GM18511 (cell line): ENCODE data around the gene OR4F29.
"Not testable (repeated sequence)": the region's sequence is repeated elsewhere in the genome, so short reads cannot be mapped to it uniquely, and the experiment has no call there.

Experiments used
- ATAC-seq: cut with Tn5 transposase; IDR thresholded peaks from one replicate; pipeline ENCODE4 v1.9.1; 2021; ENCODE audit warnings: mild to moderate bottlenecking, moderate library complexity; ENCODE audit not compliant: unreplicated experiment

Gene OR4F29

GRCh38 chr1:451578-451977 is at the start of gene OR4F29:
Gene OR4F29, minus strand, starts transcription at chr1:451678. Its CDS starts 0 bp downstream, at chr1:451678.
- not testable (repeated sequence) for ATAC-seq
